HepG2 (cell line): Measurements from ENCODE around the gene LCE4A.

Experiments
- CTCF ChIP-seq: sonication (generic); formaldehyde crosslinking; IDR thresholded peaks from 2 replicates; pipeline ENCODE4 v1.5.0; 2020; ENCODE audit warnings: mild to moderate bottlenecking, missing genetic modification reagents, moderate library complexity
- RAD21 ChIP-seq: fragments of 450-650 bp; formaldehyde crosslinking; IDR thresholded peaks from 2 replicates; pipeline ENCODE4 v1.5.0; 2020; ENCODE audit warnings: mild to moderate bottlenecking
- SIN3A ChIP-seq: IDR thresholded peaks from 2 replicates; pipeline ENCODE4 v1.6.1; 2011; ENCODE audit warnings: low read depth, mild to moderate bottlenecking, control low read depth, low read length, borderline replicate concordance
- ZNF274 ChIP-seq: sonication (generic); formaldehyde crosslinking; IDR thresholded peaks from 2 replicates; pipeline ENCODE4 v1.5.1; 2020; ENCODE audit warnings: mild to moderate bottlenecking, missing genetic modification reagents
- ZNF546 ChIP-seq: sonication (generic); formaldehyde crosslinking; conservative IDR thresholded peaks from 2 replicates; pipeline ENCODE4 v1.8.1; 2023; ENCODE audit warnings: mild to moderate bottlenecking, missing genetic modification reagents
- ZNF768 ChIP-seq: sonication (generic); formaldehyde crosslinking; IDR thresholded peaks from 2 replicates; pipeline ENCODE4 v1.4.0; 2020; ENCODE audit warnings: missing genetic modification reagents

DNA sequence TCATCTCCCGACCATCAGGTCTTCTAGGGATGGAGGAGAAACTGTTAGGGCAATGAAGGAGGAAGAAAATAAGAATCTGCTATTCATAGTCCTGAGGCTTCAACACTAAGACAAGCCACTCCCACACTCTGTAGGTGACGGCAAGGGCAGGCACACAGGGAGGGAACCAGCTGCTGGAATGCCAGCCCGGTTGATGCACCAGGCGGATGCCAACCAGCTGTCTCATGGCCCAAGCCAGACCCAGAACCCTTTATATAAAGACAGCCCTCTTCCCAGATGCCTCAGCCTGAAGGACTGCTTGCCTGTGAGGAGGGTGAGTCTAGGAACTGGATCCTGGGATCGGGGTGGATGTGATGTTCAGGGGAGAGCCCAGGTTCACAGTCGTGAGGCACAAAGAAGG lies 49.8 kb downstream of the LCE4A start, which contains the start of gene KPRP:
- TF ChIP-seq ZNF274 (CRISPR knock-in tag) = no peak
- TF ChIP-seq SIN3A = no peak
- TF ChIP-seq RAD21 (CRISPR knock-in tag) = no peak
- no peak for TF ChIP-seq ZNF546 (CRISPR knock-in tag)
- TF ChIP-seq CTCF = no peak
- no peak for TF ChIP-seq ZNF768 (CRISPR knock-in tag)
